GM19043 (cell line): ENCODE data around the gene PTPRC.

Experiments used
- ATAC-seq: cut with Tn5 transposase; IDR thresholded peaks from one replicate; pipeline ENCODE4 v1.9.1; 2021; ENCODE audit warnings: low read depth; ENCODE audit not compliant: unreplicated experiment

PTPRC gene

GRCh38 chr1:198619375-198620140 is 19.3 kb upstream of the PTPRC start:
- no peak for ATAC-seq

DNA sequence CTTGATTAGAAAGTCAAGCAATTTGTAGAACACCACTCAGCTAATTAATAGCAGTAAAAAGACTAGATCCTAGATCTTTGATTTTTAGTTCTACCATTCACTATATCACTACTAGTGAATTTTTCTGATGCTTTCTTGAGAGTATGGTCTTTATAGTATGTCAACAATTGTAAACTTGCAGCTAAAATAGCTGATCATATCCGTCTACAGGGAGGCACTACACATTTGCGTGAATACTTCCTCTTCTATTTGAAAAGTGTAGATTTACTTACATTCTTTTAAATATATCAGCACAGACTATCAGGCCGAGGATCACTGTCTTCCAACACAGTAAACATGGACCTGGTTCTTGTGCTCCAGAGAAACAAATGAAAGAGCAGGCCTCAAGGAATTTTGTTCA is 18.6 kb upstream of the PTPRC start:
- no peak for ATAC-seq

GRCh38 chr1:198620951-198621824 is 17.7 kb upstream of the PTPRC start:
- peak; percentile 63 for ATAC-seq

DNA sequence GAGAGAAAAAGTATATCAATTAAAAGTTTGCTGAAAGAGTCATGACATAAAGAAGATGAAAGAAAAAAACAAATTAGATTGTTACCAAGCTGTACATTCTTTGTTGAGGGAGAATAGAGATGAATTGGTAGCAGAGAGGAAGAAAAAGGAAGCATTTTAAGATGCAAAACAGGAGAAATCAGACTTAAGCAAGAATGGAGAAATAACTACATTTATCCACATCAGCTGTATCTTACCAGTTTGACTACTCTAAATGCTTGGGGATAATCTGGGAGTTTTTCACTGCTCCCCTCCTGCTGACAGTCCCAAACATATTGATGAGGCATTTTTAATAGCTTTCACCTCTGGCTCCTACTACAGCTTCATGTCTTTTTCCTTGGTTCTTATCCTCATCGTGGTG is 16.8 kb upstream of the PTPRC start:
- no peak for ATAC-seq

DNA sequence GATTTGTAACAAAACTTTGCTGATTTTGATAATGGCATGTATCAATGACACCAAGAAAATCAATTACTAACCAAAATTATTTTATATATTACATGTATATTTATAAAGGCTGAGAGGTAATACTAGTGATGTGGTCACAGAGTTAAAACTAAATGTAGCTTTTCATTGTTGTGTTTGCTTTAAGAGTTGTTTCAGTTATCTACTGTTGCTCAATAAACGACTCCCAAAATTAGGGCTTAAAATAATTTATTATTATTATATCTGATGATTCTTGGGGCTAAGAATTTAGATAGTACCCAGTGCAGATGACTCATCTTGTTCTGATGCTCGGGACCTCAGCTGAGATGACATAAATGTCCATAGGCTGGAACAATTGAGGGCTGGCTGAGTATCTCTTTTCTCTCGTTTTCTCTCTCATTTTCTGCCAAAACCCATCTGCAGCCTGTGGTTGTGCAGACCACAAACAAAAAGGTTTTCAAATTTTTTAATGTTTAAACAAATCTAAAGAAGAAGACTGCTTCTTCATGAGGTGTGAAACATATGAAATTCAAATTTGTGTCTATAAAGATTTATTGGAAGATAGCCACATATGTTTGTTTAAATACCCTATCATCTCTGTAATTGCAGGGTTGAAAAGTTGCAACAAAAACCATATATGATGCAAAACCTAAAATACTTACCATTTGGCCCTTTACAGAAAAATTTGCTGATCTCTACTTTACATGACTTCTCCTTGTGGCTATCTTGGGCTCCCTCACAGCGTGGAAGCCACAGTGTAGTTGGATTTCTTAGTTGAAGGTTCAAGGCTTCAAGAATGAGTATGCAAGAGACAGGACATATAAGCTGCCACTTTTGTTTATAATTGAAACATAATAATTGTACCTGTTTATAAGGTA is 14.8 kb upstream of the PTPRC start:
- ATAC-seq: peak; percentile 16

DNA sequence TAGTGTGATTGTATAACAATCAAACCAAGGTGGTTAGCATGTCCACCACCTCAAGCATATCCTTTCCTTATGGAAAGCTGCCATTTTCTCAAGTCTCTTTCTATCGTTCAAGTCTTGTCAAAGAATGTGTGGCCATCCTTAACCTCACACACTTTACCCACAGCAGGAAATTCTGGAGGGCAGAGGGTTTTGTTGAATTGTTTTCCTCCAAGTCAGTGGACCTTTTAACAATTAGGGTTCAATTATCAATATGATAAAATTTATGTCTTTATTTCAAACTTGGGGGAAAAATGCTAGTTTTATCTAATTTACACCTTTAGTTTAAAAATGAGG is 14.2 kb upstream of the PTPRC start:
- ATAC-seq: no peak

DNA sequence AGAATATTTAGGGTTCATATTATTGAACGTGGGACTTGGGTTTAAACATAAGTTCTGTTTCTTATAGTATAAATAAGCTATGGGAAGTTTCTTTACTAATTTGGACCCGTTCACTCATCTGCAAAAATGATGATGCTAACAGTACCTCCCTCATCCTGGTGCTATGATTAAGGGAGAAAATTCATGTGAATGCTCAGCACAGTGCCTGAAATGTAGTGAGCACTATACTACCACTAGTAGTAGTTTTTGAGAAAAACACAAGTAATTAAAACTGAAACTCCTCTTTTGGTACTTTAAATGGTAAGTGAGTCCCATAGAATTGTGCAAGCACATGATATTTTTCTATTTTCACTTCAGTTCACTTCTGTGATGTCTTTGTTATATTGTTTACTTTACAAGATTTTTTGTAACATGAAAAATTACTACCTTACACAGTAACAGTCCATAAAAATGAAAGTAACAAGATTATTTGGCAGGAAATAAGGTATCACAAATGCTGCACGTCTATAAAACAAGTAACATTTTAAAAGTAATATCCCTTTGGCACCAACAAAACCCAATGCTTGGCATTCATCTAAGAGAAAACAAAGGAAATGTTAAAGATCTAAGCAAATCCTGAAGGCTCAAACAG is 11.3 kb upstream of the PTPRC start:
- no peak for ATAC-seq

GRCh38 chr1:198628067-198628455 is 10.8 kb upstream of the PTPRC start:
- no peak for ATAC-seq

- ATAC-seq: no peak
Measured at GRCh38 chr1:198629610-198630009, 9.2 kb upstream of the PTPRC start.

GRCh38 chr1:198630863-198631262 is 8.0 kb upstream of the PTPRC start:
- ATAC-seq: no peak

GRCh38 chr1:198631292-198631691 is 7.5 kb upstream of the PTPRC start:
- no peak for ATAC-seq

DNA sequence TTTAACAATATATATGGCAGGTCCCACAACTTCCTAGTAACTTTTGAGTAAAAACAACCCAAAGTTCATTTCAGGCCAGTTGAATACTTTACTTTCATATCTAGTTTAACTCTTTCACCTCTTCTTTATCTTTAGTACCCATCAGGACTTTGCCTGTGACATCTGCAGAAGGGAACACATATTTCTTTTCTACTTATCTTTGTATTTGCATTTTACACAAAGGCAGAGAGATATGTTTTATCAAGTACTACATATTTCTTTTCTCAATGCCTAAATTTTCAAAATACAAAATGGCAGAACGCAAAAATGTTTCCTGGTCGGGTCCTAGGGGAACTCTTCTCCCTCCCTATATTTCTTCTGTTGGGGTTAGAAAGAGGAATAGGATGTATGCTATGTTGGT is 6.8 kb upstream of the PTPRC start:
- no peak for ATAC-seq

- ATAC-seq: no peak
Measured at GRCh38 chr1:198633675-198634121, 5.1 kb upstream of the PTPRC start.

- no peak for ATAC-seq
Measured at GRCh38 chr1:198635964-198636363, 2.9 kb upstream of the PTPRC start.

- no peak for ATAC-seq
Measured at GRCh38 chr1:198636391-198636790, 2.4 kb upstream of the PTPRC start.

GRCh38 chr1:198637157-198637556 is 1.7 kb upstream of the PTPRC start:
- no peak for ATAC-seq

DNA sequence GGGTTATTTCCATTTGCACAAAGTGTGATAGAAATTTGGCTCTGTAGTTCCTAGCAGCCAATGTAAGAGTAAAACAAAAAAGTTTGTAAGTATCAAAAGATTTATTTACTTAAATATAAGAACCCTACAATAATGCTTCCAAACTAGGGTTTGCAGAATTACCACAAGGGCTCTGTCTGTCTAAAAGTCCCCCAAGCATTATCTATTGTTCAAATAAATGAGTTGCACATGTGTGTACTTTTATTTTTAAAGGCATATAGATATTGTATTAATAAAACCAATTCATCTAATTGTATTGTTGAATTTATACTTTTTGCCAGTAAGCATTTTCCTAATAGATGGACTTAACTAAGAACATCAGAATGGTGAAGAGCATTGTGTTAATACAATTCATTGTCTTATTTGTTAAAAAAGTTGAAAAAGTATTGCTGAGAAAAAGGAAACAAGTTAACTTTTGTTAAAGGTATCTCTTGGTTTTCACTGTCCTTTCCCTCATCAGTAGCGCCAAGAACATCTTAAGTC is 863 bp upstream of the PTPRC start:
- ATAC-seq: no peak

DNA sequence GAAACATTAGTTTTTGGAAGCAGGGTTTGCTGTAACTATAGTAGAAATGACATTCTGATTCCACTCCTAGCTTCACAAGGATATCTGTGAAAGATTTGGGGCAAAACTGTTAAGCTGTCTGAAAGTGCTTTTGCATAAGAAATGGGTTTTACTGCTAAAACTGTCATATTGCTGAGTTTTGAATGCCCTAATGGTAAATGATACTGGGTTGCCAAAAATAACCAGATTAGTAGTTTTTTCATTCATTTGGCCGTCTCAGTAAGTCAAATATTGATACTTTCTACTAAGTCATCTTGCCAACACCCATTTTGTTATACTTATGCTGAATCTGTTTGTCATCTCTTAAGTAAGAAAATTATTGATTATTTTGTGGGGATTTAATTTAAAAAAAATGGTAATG is 399 bp upstream of the PTPRC start:
- peak; percentile 17 for ATAC-seq

GRCh38 chr1:198639671-198640143 is 867 bp downstream of the PTPRC start:
- no peak for ATAC-seq

- no peak for ATAC-seq
Measured at GRCh38 chr1:198640174-198640573, 1.3 kb downstream of the PTPRC start.
